Left ventricle myocardium inferior (tissue), 1 donor: ENCODE data around the gene RPL11. TPM values are rescaled to one million over a fixed set of nuclear protein-coding genes. Genes with fewer than 3 reads are reported as not detected.
"Not testable (repeated sequence)": the region's sequence is repeated elsewhere in the genome, so short reads cannot be mapped to it uniquely, and the experiment has no call there.

Experiments used
- DNase-seq: peaks from one replicate; pipeline ENCODE4 v3.0.0-alpha.2; 2020
- H3K27ac ChIP-seq: fragments of 200-600 bp; replicated peaks from 2 replicates; pipeline ENCODE4 v1.8.0; 2021
- H3K27me3 ChIP-seq: fragments of 200-600 bp; 2 replicates; pipeline ENCODE4 v1.8.0; 2021; ENCODE audit warnings: low read depth
- H3K36me3 ChIP-seq: fragments of 200-600 bp; 2 replicates; pipeline ENCODE4 v1.8.0; 2021
- H3K4me1 ChIP-seq: fragments of 200-600 bp; 2 replicates; pipeline ENCODE4 v1.8.0; 2021
- H3K4me3 ChIP-seq: fragments of 200-600 bp; 2 replicates; pipeline ENCODE4 v1.8.0; 2021; ENCODE audit warnings: mild to moderate bottlenecking, moderate library complexity
- H3K9me3 ChIP-seq: fragments of 200-600 bp; replicated peaks from 2 replicates; pipeline ENCODE4 v1.8.0; 2021
- CTCF ChIP-seq: fragments of 200-600 bp; IDR thresholded peaks from 2 replicates; pipeline ENCODE4 v1.8.0; 2021; ENCODE audit warnings: antibody characterized with exemption, mild to moderate bottlenecking, borderline replicate concordance
- intact Hi-C: fragments of 100-400 bp; cut with micrococcal nuclease; formaldehyde crosslinking; loops from one replicate; pipeline ENCODE4 v1.11.0; 2022
- total RNA-seq: library from RNA; stranded (reverse); fragmentation: NEBNext Ultra II Directional; extraction: Animal tissue kit (Norgen Biotek cat#: 25700); gene quantifications from one replicate; pipeline ENCODE4 v1.2.1, GENCODE V29; 2021
- donor health status: DM: no; HTN: yes; CAD: no; lungs with severe emphysema.

The RPL11 gene
- total RNA-seq, 1 donor from 2014 or later: 684 TPM

GRCh38 chr1:23726686-23727085 lies 35.1 kb downstream of the RPL11 start:
- Histone ChIP-seq H3K27me3 (no peaks in the 10 kb centered on the region), H3K36me3 (peaks cover 5% of the 10 kb centered on the region), H3K4me1 (peaks cover 5% of the 10 kb centered on the region), H3K9me3 (no peaks in the 10 kb centered on the region), H3K27ac (no peak overlapping the region), H3K4me3 (no peak overlapping the region)
- no peak for TF ChIP-seq CTCF
- no peak for DNase-seq
- intact Hi-C loops: no loop called here

- peak overlapping the region; percentile 3 for H3K27ac ChIP-seq
- DNase-seq: peak; percentile 68
- H3K4me3 ChIP-seq: no peak overlapping the region
- H3K36me3 ChIP-seq: peaks cover 5% of the 10 kb centered on the region
- peaks cover 5% of the 10 kb centered on the region for H3K4me1 ChIP-seq
- no peaks in the 10 kb centered on the region for H3K9me3 ChIP-seq
- TF ChIP-seq CTCF: no peak
- intact Hi-C loops: no loop called here
- H3K27me3 ChIP-seq: no peaks in the 10 kb centered on the region
These were observed 35.8 kb downstream of the RPL11 start for GRCh38 chr1:23727362-23727811.

- Histone ChIP-seq H3K9me3 (no peaks in the 10 kb centered on the region), H3K36me3 (peaks cover 5% of the 10 kb centered on the region), H3K4me1 (peaks cover 5% of the 10 kb centered on the region), H3K27me3 (no peaks in the 10 kb centered on the region), H3K27ac (no peak overlapping the region), H3K4me3 (no peak overlapping the region)
- intact Hi-C loops: no loop called here
- no peak for TF ChIP-seq CTCF
- no peak for DNase-seq
These were observed 41.0 kb downstream of the RPL11 start for GRCh38 chr1:23732363-23733224.

- H3K4me3 ChIP-seq, H3K4me1 ChIP-seq, H3K9me3 ChIP-seq, H3K27ac ChIP-seq, H3K27me3 ChIP-seq, DNase-seq, intact Hi-C loops, H3K36me3 ChIP-seq: not testable (repeated sequence)
These were observed 41.7 kb downstream of the RPL11 start for GRCh38 chr1:23733281-23733680.

GRCh38 chr1:23736437-23737134 lies 45.0 kb downstream of the RPL11 start:
- intact Hi-C loops: no loop called here
- Histone ChIP-seq H3K27me3 (no peaks in the 10 kb centered on the region), H3K4me3 (no peak overlapping the region), H3K36me3 (no peaks in the 10 kb centered on the region), H3K27ac (no peak overlapping the region), H3K4me1 (peaks cover 5% of the 10 kb centered on the region), H3K9me3 (no peaks in the 10 kb centered on the region)
- DNase-seq: no peak
- no peak for TF ChIP-seq CTCF

GRCh38 chr1:23741609-23742008 lies 50.0 kb downstream of the RPL11 start:
- peaks cover 7% of the 10 kb centered on the region for H3K36me3 ChIP-seq
- H3K9me3 ChIP-seq: no peaks in the 10 kb centered on the region
- H3K4me3 ChIP-seq: no peak overlapping the region
- intact Hi-C loops: no loop called here
- TF ChIP-seq CTCF: no peak
- no peaks in the 10 kb centered on the region for H3K27me3 ChIP-seq
- H3K27ac ChIP-seq: no peak overlapping the region
- DNase-seq: no peak
- peaks cover 43% of the 10 kb centered on the region for H3K4me1 ChIP-seq
